SK-N-SH (cell line): ENCODE data around the gene BCAR3. TPM values are rescaled to one million over a fixed set of nuclear protein-coding genes. Genes with fewer than 3 reads are reported as not detected.

ENCODE experiments used
- CTCF ChIA-PET: fragments of 300-600, 350-600 bp; formaldehyde crosslinking; extraction: SDS; loops from one replicate; lab custom pipeline; 2021; lab: Yijun Ruan, JAX
- POLR2A ChIA-PET: fragments of 350-600 bp; sonication (Branson Sonifier 250); formaldehyde crosslinking; extraction: SDS; loops from one replicate; lab custom pipeline; 2020; ENCODE audit warnings: antibody characterized with exemption, inconsistent platforms; lab: Yijun Ruan, JAX
- DNase-seq: peaks from one replicate; pipeline ENCODE4 v3.0.0; 2012
- H2AFZ ChIP-seq: fragments of 200-600 bp; sonication (generic); 2 replicates; pipeline ENCODE4 v1.8.1; 2016; ENCODE audit warnings: antibody characterized with exemption, mild to moderate bottlenecking, low read depth
- H3F3A ChIP-seq: fragments of 200-600 bp; sonication (generic); replicated peaks from 2 replicates; pipeline ENCODE3; 2016; ENCODE audit warnings: antibody characterized with exemption, mild to moderate bottlenecking; ENCODE audit not compliant: insufficient read depth
- H3K27ac ChIP-seq, 2 experiments: fragments of 200-500 bp in 1 of 2; fragments of 200-600 bp in 1 of 2; sonication (Bioruptor generic) in 1 of 2; sonication (generic), shearing (Covaris generic) in 1 of 2; 2 replicates each; pipeline versions ENCODE4 v1.5.1 to v1.6.1; 2014 to 2016; ENCODE audit warnings: low read depth in 2 of 2, inconsistent platforms in 1 of 2, low read length in 1 of 2, mild to moderate bottlenecking in 1 of 2, mixed read lengths in 1 of 2
- H3K27me3 ChIP-seq: fragments of 200-600 bp; sonication (generic), shearing (Covaris generic); 2 replicates; pipeline ENCODE4 v1.6.1; 2016; ENCODE audit warnings: mixed run types; ENCODE audit not compliant: insufficient read depth
- H3K36me3 ChIP-seq, 2 experiments: fragments of 200-500 bp in 1 of 2; fragments of 200-600 bp in 1 of 2; sonication (Bioruptor generic) in 1 of 2; sonication (generic) in 1 of 2; replicated peaks in 1 of 2; 2 replicates each; pipeline versions ENCODE3 to v1.5.1; 2014 to 2016; ENCODE audit warnings: low read length in 1 of 2, mild to moderate bottlenecking in 1 of 2; ENCODE audit not compliant: insufficient read depth in 2 of 2, control insufficient read depth in 1 of 2
- H3K4me1 ChIP-seq, 2 experiments: fragments of 200-500 bp in 1 of 2; fragments of 200-600 bp in 1 of 2; sonication (Bioruptor generic) in 1 of 2; sonication (generic), shearing (Covaris generic) in 1 of 2; 2 replicates each; pipeline versions ENCODE4 v1.5.1 to v1.6.1; 2014 to 2016; ENCODE audit warnings: low read depth in 1 of 2, low read length in 1 of 2, mixed run types in 1 of 2; ENCODE audit not compliant: insufficient read depth in 2 of 2, control insufficient read depth in 1 of 2
- H3K4me2 ChIP-seq: fragments of 200-600 bp; sonication (generic), shearing (Covaris generic); 2 replicates; pipeline ENCODE4 v1.6.1; 2017; ENCODE audit warnings: mixed run types
- H3K4me3 ChIP-seq, 2 experiments: fragments of 200-500 bp in 1 of 2; fragments of 200-600 bp in 1 of 2; sonication (Bioruptor generic) in 1 of 2; sonication (generic), shearing (Covaris generic) in 1 of 2; 2 replicates each; pipeline versions ENCODE4 v1.5.1 to v1.8.1; 2014 to 2016; ENCODE audit warnings: low read depth in 2 of 2, inconsistent platforms in 1 of 2, low read length in 1 of 2, mild to moderate bottlenecking in 1 of 2, mixed read lengths in 1 of 2, moderate library complexity in 1 of 2
- H3K79me2 ChIP-seq: fragments of 200-600 bp; sonication (generic); 2 replicates; pipeline ENCODE4 v1.8.1; 2017; ENCODE audit warnings: mild to moderate bottlenecking; ENCODE audit not compliant: insufficient read depth
- H3K9ac ChIP-seq: fragments of 200-600 bp; sonication (generic); 2 replicates; pipeline ENCODE4 v1.6.1; 2017; ENCODE audit warnings: mixed run types
- H3K9me2 ChIP-seq: fragments of 200-600 bp; sonication (generic); 2 replicates; pipeline ENCODE4 v1.6.1; 2017; ENCODE audit warnings: mixed run types
- H3K9me3 ChIP-seq: fragments of 200-600 bp; sonication (generic); 2 replicates; pipeline ENCODE4 v1.6.1; 2017; ENCODE audit warnings: mixed run types, mild to moderate bottlenecking, moderate library complexity
- H4K20me1 ChIP-seq: fragments of 200-600 bp; sonication (generic); 2 replicates; pipeline ENCODE4 v1.6.1; 2017; ENCODE audit warnings: mild to moderate bottlenecking, mixed run types; ENCODE audit not compliant: insufficient read depth
- CHD2 ChIP-seq: fragments of 150-350 bp; IDR thresholded peaks from 2 replicates; pipeline ENCODE4 v1.6.1; 2018; ENCODE audit warnings: low read length; ENCODE audit not compliant: partially characterized antibody
- ELF1 ChIP-seq: IDR thresholded peaks from 2 replicates; pipeline ENCODE4 v1.4.0; 2012
- GATA2 ChIP-seq: sonication (generic); formaldehyde crosslinking; IDR thresholded peaks from 2 replicates; pipeline ENCODE4 v1.5.0; 2020; ENCODE audit warnings: mild to moderate bottlenecking, missing genetic modification reagents
- JUND ChIP-seq: IDR thresholded peaks from 2 replicates; pipeline ENCODE4 v1.4.0; 2012
- NRF1 ChIP-seq: IDR thresholded peaks from 2 replicates; pipeline ENCODE4 v1.6.1; 2012; ENCODE audit warnings: low read depth, mild to moderate bottlenecking, low read length
- POLR2AphosphoS5 ChIP-seq: IDR thresholded peaks from 2 replicates; pipeline ENCODE4 v1.6.1; 2012; ENCODE audit warnings: low read depth, low read length
- RAD21 ChIP-seq: IDR thresholded peaks from 2 replicates; pipeline ENCODE4 v1.6.1; 2012; ENCODE audit warnings: mild to moderate bottlenecking, low read length
- RCOR1 ChIP-seq: fragments of 150-350 bp; IDR thresholded peaks from 2 replicates; pipeline ENCODE4 v1.6.1; 2017; ENCODE audit warnings: antibody characterized with exemption, low read length
- RXRA ChIP-seq: IDR thresholded peaks from 2 replicates; pipeline ENCODE4 v1.4.0; 2012; ENCODE audit warnings: low read depth, mild to moderate bottlenecking, borderline replicate concordance
- SMC3 ChIP-seq: IDR thresholded peaks from 2 replicates; pipeline ENCODE4 v1.6.1; 2012; ENCODE audit warnings: low read depth, low read length, improper control_type of control experiment
- TAF1 ChIP-seq: IDR thresholded peaks from 2 replicates; pipeline ENCODE4 v1.6.1; 2012; ENCODE audit warnings: low read depth, mild to moderate bottlenecking, low read length, moderate library complexity, borderline replicate concordance
- TCF12 ChIP-seq: IDR thresholded peaks from 2 replicates; pipeline ENCODE4 v1.4.0; 2012
- TEAD4 ChIP-seq: IDR thresholded peaks from 2 replicates; pipeline ENCODE4 v1.4.0; 2012; ENCODE audit warnings: mild to moderate bottlenecking, borderline replicate concordance; ENCODE audit not compliant: insufficient read depth
- WGBS: methylation state at CpG from one replicate; pipeline ENCODE4 v1.1.6; 2017; ENCODE audit warnings: low lambda C conversion rate; 5-methylcytosine and 5-hydroxymethylcytosine counted together
- polyA plus RNA-seq, 3 experiments: library from polyadenylated mRNA; depleted of rRNA; stranded (reverse); fragments of >200 nt; gene quantifications; 2 replicates each; pipeline ENCODE4 v1.2.3, GENCODE V29; 2012
- TF ChIP-seq, protein P1 (sequence below): IDR thresholded peaks from 2 replicates; pipeline ENCODE4; 2012
- TF ChIP-seq, protein P2 (sequence below): IDR thresholded peaks from 2 replicates; pipeline ENCODE4 v1.4.0; 2012; ENCODE audit warnings: low read depth, borderline replicate concordance
- TF ChIP-seq, protein P3 (sequence below): IDR thresholded peaks from 2 replicates; pipeline ENCODE4 v1.6.1; 2012; ENCODE audit warnings: mild to moderate bottlenecking, low read depth, low read length, moderate library complexity
- TF ChIP-seq, protein P4 (sequence below): fragments of 150-350 bp; IDR thresholded peaks from 2 replicates; pipeline ENCODE4 v1.6.1; 2016; ENCODE audit warnings: mild to moderate bottlenecking, low read depth, low read length
- TF ChIP-seq, protein P5 (sequence below): fragments of 150-350 bp; IDR thresholded peaks from 2 replicates; pipeline ENCODE4 v1.6.1; 2017; ENCODE audit warnings: antibody characterized with exemption, low read length, low read depth, borderline replicate concordance

The BCAR3 gene
- polyA plus RNA-seq, 1 of the 3 experiments (the other 2 are of a cell fraction): 58.4 TPM

DNA sequence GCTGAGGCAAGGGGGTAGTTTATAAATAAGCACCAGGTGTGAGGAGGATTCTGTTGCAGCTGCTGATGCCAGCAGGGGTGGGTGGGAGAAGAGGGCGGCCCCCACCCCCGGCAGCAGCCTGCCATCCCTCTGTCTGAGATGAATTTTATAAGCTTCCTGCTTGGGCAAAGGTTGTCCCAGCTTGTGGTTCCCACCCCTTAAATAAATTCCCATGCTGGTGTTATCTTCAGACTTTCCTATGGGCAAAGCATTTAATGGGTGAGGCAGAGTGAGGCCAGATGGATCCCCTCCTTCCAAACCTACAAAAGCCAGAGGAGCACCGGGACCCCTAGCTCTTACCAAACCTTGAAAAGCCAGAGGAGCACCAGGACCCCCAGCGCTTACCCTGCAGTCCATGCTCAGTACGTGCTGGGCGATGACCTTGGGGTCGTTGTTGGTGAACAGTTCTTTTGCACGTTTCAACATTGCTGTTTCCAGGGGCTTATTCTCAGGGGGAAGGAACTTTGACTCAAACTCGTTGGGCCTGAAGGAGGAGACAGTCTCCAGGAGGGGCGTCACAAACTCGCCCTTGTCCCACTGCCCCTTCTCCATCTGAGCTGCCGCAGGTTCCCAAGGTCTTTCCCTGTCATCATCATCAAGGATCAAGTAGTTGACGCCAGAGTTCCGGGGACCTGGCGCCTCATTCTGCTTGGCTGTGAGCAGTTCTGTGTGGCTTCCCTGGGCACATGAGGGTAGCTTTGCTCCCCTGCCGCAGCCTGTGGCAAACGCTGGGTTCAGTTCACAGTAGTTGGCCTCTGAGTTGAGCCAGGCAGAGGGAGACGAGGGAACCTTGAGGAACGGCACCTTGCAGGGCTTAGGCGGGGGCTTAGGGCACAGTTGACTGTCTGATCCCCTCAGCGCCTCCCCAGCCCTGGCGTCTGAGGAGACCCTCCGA, 99.5 kb downstream of the BCAR3 start:
- ChIA-PET CTCF (interaction anchor here (1.7 kb wide), 1 partner anchor 47 kb away, joined by 7 read pairs; no protein-coding TSS in a partner anchor), POLR2A (no interaction called here)
- peaks cover 93% of the 10 kb centered on the region for H3K79me2 ChIP-seq
- H3K9me2 ChIP-seq: no peaks in the 10 kb centered on the region
- H3K27me3 ChIP-seq: no peaks in the 10 kb centered on the region
- H2AFZ ChIP-seq: no peak overlapping the region
- peaks cover 16 to 37% of the 10 kb centered on the region in 2 experiments for H3K4me1 ChIP-seq
- H3K27ac ChIP-seq: peak overlapping the region in 1 of 2 experiments; percentile 9; a peak in 1 of 4 replicates
- TF ChIP-seq RXRA (no peak), CHD2 (no peak), SMC3 (no peak), TCF12 (no peak)
- TF ChIP-seq, protein P1, sequence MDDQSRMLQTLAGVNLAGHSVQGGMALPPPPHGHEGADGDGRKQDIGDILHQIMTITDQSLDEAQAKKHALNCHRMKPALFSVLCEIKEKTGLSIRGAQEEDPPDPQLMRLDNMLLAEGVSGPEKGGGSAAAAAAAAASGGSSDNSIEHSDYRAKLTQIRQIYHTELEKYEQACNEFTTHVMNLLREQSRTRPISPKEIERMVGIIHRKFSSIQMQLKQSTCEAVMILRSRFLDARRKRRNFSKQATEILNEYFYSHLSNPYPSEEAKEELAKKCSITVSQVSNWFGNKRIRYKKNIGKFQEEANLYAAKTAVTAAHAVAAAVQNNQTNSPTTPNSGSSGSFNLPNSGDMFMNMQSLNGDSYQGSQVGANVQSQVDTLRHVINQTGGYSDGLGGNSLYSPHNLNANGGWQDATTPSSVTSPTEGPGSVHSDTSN: no peak
- 94% methylated on average over 12 of the region's 23 CpGs for WGBS
- peaks cover 41 to 48% of the 10 kb centered on the region in 2 experiments for H3K36me3 ChIP-seq
- H3K9me3 ChIP-seq: no peaks in the 10 kb centered on the region
- DNase-seq: no peak
- no peak overlapping the region for H3K4me3 ChIP-seq
- peaks cover 29% of the 10 kb centered on the region for H3F3A ChIP-seq
- H4K20me1 ChIP-seq: peaks cover 36% of the 10 kb centered on the region
- no peak overlapping the region for H3K4me2 ChIP-seq
- no peak overlapping the region for H3K9ac ChIP-seq

DNA sequence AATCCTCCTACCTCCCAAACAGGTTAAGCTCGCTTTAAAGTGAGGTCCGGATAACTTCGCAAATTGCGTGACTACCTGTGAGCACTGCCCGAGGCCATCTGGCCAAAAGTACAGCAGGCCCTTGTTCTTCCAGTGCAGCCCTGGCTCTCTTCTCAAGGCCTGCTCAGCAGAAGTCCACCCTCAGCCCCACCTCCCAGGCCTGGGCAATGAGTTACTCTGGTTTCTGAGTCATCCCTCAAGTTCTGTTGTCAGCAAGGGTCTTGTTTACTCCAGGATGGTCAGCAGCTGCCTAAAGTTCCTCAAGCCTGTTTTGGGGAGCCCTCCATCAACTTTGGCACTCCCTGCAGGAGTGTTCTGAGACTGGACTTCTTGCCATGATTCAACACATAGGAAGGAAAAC, 101.7 kb downstream of the BCAR3 start:
- Histone ChIP-seq H3K27me3 (no peaks in the 10 kb centered on the region), H3K79me2 (peaks cover 90% of the 10 kb centered on the region), H3K9me3 (no peaks in the 10 kb centered on the region), H3K4me1 (peaks cover 31 to 56% of the 10 kb centered on the region in 2 experiments), H3K4me3 (no peak overlapping the region), H3F3A (peaks cover 38% of the 10 kb centered on the region), H4K20me1 (peaks cover 36% of the 10 kb centered on the region), H3K36me3 (peaks cover 50 to 51% of the 10 kb centered on the region in 2 experiments), H3K4me2 (peak overlapping the region; percentile 39), H3K27ac (peak overlapping the region; percentile 74 to 75), H3K9ac (peak overlapping the region; percentile 25; the same call in 1 of the 2 replicates), H2AFZ (no peak overlapping the region), H3K9me2 (no peaks in the 10 kb centered on the region)
- ChIA-PET CTCF (interaction anchor here (0.9 to 1.7 kb wide), 4 partner anchors 13 to 234 kb away, joined by 3 to 5 read pairs (median 3); no protein-coding TSS in a partner anchor), POLR2A (no interaction called here)
- no peak for DNase-seq
- 73% methylated on average over 5 of the region's 5 CpGs for WGBS
- TF ChIP-seq POLR2AphosphoS5 (no peak), GATA2 (CRISPR knock-in tag) (no peak), TEAD4 (no peak), JUND (peak; percentile 70), RAD21 (no peak), TAF1 (no peak), RCOR1 (no peak), ELF1 (no peak), NRF1 (no peak), TCF12 (peak; percentile 74)
- TF ChIP-seq, protein P2, sequence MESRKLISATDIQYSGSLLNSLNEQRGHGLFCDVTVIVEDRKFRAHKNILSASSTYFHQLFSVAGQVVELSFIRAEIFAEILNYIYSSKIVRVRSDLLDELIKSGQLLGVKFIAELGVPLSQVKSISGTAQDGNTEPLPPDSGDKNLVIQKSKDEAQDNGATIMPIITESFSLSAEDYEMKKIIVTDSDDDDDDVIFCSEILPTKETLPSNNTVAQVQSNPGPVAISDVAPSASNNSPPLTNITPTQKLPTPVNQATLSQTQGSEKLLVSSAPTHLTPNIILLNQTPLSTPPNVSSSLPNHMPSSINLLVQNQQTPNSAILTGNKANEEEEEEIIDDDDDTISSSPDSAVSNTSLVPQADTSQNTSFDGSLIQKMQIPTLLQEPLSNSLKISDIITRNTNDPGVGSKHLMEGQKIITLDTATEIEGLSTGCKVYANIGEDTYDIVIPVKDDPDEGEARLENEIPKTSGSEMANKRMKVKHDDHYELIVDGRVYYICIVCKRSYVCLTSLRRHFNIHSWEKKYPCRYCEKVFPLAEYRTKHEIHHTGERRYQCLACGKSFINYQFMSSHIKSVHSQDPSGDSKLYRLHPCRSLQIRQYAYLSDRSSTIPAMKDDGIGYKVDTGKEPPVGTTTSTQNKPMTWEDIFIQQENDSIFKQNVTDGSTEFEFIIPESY: no peak
- TF ChIP-seq, protein P3, sequence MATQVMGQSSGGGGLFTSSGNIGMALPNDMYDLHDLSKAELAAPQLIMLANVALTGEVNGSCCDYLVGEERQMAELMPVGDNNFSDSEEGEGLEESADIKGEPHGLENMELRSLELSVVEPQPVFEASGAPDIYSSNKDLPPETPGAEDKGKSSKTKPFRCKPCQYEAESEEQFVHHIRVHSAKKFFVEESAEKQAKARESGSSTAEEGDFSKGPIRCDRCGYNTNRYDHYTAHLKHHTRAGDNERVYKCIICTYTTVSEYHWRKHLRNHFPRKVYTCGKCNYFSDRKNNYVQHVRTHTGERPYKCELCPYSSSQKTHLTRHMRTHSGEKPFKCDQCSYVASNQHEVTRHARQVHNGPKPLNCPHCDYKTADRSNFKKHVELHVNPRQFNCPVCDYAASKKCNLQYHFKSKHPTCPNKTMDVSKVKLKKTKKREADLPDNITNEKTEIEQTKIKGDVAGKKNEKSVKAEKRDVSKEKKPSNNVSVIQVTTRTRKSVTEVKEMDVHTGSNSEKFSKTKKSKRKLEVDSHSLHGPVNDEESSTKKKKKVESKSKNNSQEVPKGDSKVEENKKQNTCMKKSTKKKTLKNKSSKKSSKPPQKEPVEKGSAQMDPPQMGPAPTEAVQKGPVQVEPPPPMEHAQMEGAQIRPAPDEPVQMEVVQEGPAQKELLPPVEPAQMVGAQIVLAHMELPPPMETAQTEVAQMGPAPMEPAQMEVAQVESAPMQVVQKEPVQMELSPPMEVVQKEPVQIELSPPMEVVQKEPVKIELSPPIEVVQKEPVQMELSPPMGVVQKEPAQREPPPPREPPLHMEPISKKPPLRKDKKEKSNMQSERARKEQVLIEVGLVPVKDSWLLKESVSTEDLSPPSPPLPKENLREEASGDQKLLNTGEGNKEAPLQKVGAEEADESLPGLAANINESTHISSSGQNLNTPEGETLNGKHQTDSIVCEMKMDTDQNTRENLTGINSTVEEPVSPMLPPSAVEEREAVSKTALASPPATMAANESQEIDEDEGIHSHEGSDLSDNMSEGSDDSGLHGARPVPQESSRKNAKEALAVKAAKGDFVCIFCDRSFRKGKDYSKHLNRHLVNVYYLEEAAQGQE: no peak
- TF ChIP-seq, protein P4, sequence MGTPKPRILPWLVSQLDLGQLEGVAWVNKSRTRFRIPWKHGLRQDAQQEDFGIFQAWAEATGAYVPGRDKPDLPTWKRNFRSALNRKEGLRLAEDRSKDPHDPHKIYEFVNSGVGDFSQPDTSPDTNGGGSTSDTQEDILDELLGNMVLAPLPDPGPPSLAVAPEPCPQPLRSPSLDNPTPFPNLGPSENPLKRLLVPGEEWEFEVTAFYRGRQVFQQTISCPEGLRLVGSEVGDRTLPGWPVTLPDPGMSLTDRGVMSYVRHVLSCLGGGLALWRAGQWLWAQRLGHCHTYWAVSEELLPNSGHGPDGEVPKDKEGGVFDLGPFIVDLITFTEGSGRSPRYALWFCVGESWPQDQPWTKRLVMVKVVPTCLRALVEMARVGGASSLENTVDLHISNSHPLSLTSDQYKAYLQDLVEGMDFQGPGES: no peak
- TF ChIP-seq, protein P5, sequence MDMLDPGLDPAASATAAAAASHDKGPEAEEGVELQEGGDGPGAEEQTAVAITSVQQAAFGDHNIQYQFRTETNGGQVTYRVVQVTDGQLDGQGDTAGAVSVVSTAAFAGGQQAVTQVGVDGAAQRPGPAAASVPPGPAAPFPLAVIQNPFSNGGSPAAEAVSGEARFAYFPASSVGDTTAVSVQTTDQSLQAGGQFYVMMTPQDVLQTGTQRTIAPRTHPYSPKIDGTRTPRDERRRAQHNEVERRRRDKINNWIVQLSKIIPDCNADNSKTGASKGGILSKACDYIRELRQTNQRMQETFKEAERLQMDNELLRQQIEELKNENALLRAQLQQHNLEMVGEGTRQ: no peak
